H1 (cell line): ENCODE results near the gene SPAG16. TPM values are rescaled to one million over a fixed set of nuclear protein-coding genes. Genes with fewer than 3 reads are reported as not detected.

Source experiments
- CTCF ChIA-PET: fragments of 300-600 bp; sonication (Branson Sonifier 250); formaldehyde crosslinking; loops from one replicate; lab custom pipeline; 2021; ENCODE audit not compliant: partially characterized antibody; lab: Charles Lee
- POLR2A ChIA-PET: fragments of 300-600 bp; sonication (Branson Sonifier 250); formaldehyde crosslinking; loops from one replicate; lab custom pipeline; 2021; ENCODE audit warnings: inconsistent platforms; ENCODE audit not compliant: partially characterized antibody; lab: Charles Lee
- DNase-seq, 2 experiments: peaks; one replicate each; pipeline versions ENCODE4 v3.0.0 to v3.0.0-alpha.2; 2010 to 2022; ENCODE audit warnings: low spot score in 2 of 2, low read depth in 1 of 2, mixed read lengths in 1 of 2
- FAIRE-seq: peaks from 2 replicates; lab custom pipeline; 2011; peaks lifted over from hg19 to GRCh38; lab: Jason Lieb, UNC
- H2AFZ ChIP-seq: 2 replicates; pipeline ENCODE4 v1.8.1; 2012; ENCODE audit warnings: low read length, inconsistent platforms
- H2AK5ac ChIP-seq: 2 replicates; pipeline ENCODE4 v1.6.1; 2013; ENCODE audit warnings: low read depth, low read length
- H2BK120ac ChIP-seq: replicated peaks from 2 replicates; pipeline ENCODE3; 2013; ENCODE audit warnings: low read depth, low read length, inconsistent platforms
- H2BK12ac ChIP-seq: 2 replicates; pipeline ENCODE4 v1.6.1; 2013; ENCODE audit warnings: low read depth, low read length
- H2BK15ac ChIP-seq: 2 replicates; pipeline ENCODE4 v1.6.1; 2013; ENCODE audit warnings: low read length
- H2BK20ac ChIP-seq: 2 replicates; pipeline ENCODE4 v1.6.1; 2013; ENCODE audit warnings: low read length
- H2BK5ac ChIP-seq: 2 replicates; pipeline ENCODE4 v1.6.1; 2013; ENCODE audit warnings: low read depth, low read length
- H3K14ac ChIP-seq: 2 replicates; pipeline ENCODE4 v1.6.1; 2013; ENCODE audit warnings: inconsistent platforms; ENCODE audit not compliant: insufficient read length
- H3K18ac ChIP-seq: 2 replicates; pipeline ENCODE4 v1.6.1; 2013; ENCODE audit warnings: low read length; ENCODE audit errors: extremely low read depth
- H3K23ac ChIP-seq: 2 replicates; pipeline ENCODE4 v1.6.1; 2013; ENCODE audit warnings: inconsistent platforms; ENCODE audit not compliant: insufficient read length
- H3K23me2 ChIP-seq: 2 replicates; pipeline ENCODE4 v1.6.1; 2013; ENCODE audit warnings: low read depth, low read length
- H3K27ac ChIP-seq: 2 replicates; pipeline ENCODE4 v1.6.1; 2011; ENCODE audit warnings: low read depth, low read length, inconsistent platforms
- H3K27me3 ChIP-seq, 4 experiments: replicated peaks in 1 of 4; 1 replicate in 1 of 4; 2 replicates in 3 of 4; pipeline versions ENCODE4 v1.6.1 to v1.8.1; 2011 to 2013; ENCODE audit warnings: low read length in 3 of 4, mild to moderate bottlenecking in 3 of 4, inconsistent platforms in 2 of 4, mixed read lengths in 2 of 4, moderate library complexity in 1 of 4; ENCODE audit not compliant: control insufficient read depth in 3 of 4, insufficient read depth in 3 of 4; ENCODE audit errors: extremely low read depth in 1 of 4
- H3K36me3 ChIP-seq, 4 experiments: 2 replicates each; pipeline versions ENCODE4 v1.6.1 to v1.8.1; 2011 to 2013; ENCODE audit warnings: mild to moderate bottlenecking in 4 of 4, low read length in 3 of 4, moderate library complexity in 2 of 4, control low read depth in 1 of 4, inconsistent platforms in 1 of 4; ENCODE audit not compliant: insufficient read depth in 4 of 4, control insufficient read depth in 2 of 4
- H3K4ac ChIP-seq: replicated peaks from 2 replicates; pipeline ENCODE3; 2013; ENCODE audit warnings: low read length, low read depth, mixed read lengths, inconsistent platforms; ENCODE audit not compliant: insufficient read length
- H3K4me1 ChIP-seq, 4 experiments: replicated peaks in 1 of 4; 1 replicate in 1 of 4; 2 replicates in 3 of 4; pipeline versions ENCODE4 v1.6.1 to v1.8.1; 2011 to 2013; ENCODE audit warnings: low read length in 3 of 4, inconsistent platforms in 2 of 4, mixed read lengths in 1 of 4; ENCODE audit not compliant: insufficient read depth in 4 of 4, control insufficient read depth in 3 of 4
- H3K4me2 ChIP-seq, 2 experiments: 2 replicates each; pipeline versions ENCODE4 v1.6.1 to v1.8.1; 2011 to 2013; ENCODE audit warnings: low read depth in 2 of 2, low read length in 2 of 2, control low read depth in 1 of 2, inconsistent platforms in 1 of 2, mild to moderate bottlenecking in 1 of 2; ENCODE audit not compliant: insufficient read depth in 1 of 2
- H3K4me3 ChIP-seq, 4 experiments: fragments of 200-600, 300-600 bp in 1 of 4; sonication (generic), shearing (Covaris generic), sonication (Bioruptor Twin) in 1 of 4; 2 replicates each; pipeline versions ENCODE4 v1.5.1 to v1.8.1; 2011 to 2016; ENCODE audit warnings: low read length in 4 of 4, low read depth in 3 of 4, control low read depth in 2 of 4, inconsistent platforms in 2 of 4, mild to moderate bottlenecking in 2 of 4, mixed read lengths in 1 of 4, moderate library complexity in 1 of 4; ENCODE audit not compliant: insufficient read depth in 2 of 4; ENCODE audit errors: extremely low read depth in 1 of 4
- H3K56ac ChIP-seq: replicated peaks from 2 replicates; pipeline ENCODE3; 2013; ENCODE audit warnings: low read depth, mild to moderate bottlenecking, mixed read lengths, low read length, inconsistent platforms; ENCODE audit not compliant: insufficient read length
- H3K79me1 ChIP-seq: 2 replicates; pipeline ENCODE4 v1.6.1; 2013; ENCODE audit warnings: low read depth, low read length, control low read depth
- H3K79me2 ChIP-seq, 2 experiments: 2 replicates each; pipeline versions ENCODE4 v1.6.1 to v1.8.1; 2012 to 2013; ENCODE audit warnings: low read length in 2 of 2, mild to moderate bottlenecking in 2 of 2, inconsistent platforms in 1 of 2; ENCODE audit not compliant: insufficient read depth in 2 of 2, control insufficient read depth in 1 of 2
- H3K9ac ChIP-seq, 4 experiments: replicated peaks in 1 of 4; 1 replicate in 1 of 4; 2 replicates in 3 of 4; pipeline versions ENCODE4 v1.6.1 to v1.8.1; 2011 to 2013; ENCODE audit warnings: low read depth in 3 of 4, low read length in 3 of 4, control low read depth in 2 of 4, mild to moderate bottlenecking in 2 of 4, moderate library complexity in 2 of 4, inconsistent platforms in 1 of 4; ENCODE audit errors: extremely low read depth in 1 of 4
- H3K9me3 ChIP-seq, 2 experiments: 2 replicates each; pipeline versions ENCODE4 v1.6.1 to v1.8.1; 2012 to 2013; ENCODE audit warnings: mild to moderate bottlenecking in 2 of 2, moderate library complexity in 2 of 2, control low read depth in 1 of 2, inconsistent platforms in 1 of 2, low read depth in 1 of 2, low read length in 1 of 2, mixed read lengths in 1 of 2; ENCODE audit not compliant: insufficient read depth in 2 of 2
- H4K20me1 ChIP-seq, 2 experiments: replicated peaks in 1 of 2; 2 replicates each; pipeline versions ENCODE3 to v1.8.1; 2011 to 2013; ENCODE audit warnings: inconsistent platforms in 2 of 2, low read length in 2 of 2, mild to moderate bottlenecking in 1 of 2; ENCODE audit not compliant: insufficient read depth in 2 of 2, control insufficient read depth in 1 of 2
- H4K5ac ChIP-seq: 2 replicates; pipeline ENCODE4 v1.6.1; 2013; ENCODE audit warnings: low read length, low read depth, mixed read lengths, inconsistent platforms; ENCODE audit not compliant: insufficient read length
- H4K8ac ChIP-seq: 2 replicates; pipeline ENCODE4 v1.8.0; 2013; ENCODE audit warnings: mild to moderate bottlenecking, moderate library complexity, low read length, inconsistent platforms; ENCODE audit not compliant: insufficient read depth; ENCODE audit errors: extremely low read depth
- H4K91ac ChIP-seq: replicated peaks from 2 replicates; pipeline ENCODE3; 2013; ENCODE audit warnings: low read length, mixed read lengths, inconsistent platforms; ENCODE audit not compliant: insufficient read length
- ATF2 ChIP-seq: IDR thresholded peaks from 2 replicates; pipeline ENCODE4 v1.6.1; 2012; ENCODE audit warnings: low read length, inconsistent platforms
- BCL11A ChIP-seq, 2 experiments: IDR thresholded peaks; one replicate each; pipeline ENCODE4 v1.6.1; 2011; ENCODE audit warnings: low read depth in 2 of 2, low read length in 2 of 2, mild to moderate bottlenecking in 2 of 2
- CTBP2 ChIP-seq: IDR thresholded peaks from 2 replicates; pipeline ENCODE4 v1.7.0; 2011; ENCODE audit warnings: borderline replicate concordance, mild to moderate bottlenecking, moderate library complexity, mixed read lengths, low read length; ENCODE audit not compliant: insufficient read depth, insufficient read length
- CTCF ChIP-seq, 3 experiments: IDR thresholded peaks; 1 replicate in 2 of 3; 2 replicates in 1 of 3; pipeline versions ENCODE4 v1.5.1 to v1.6.1; 2011; ENCODE audit warnings: low read length in 3 of 3, mild to moderate bottlenecking in 3 of 3, inconsistent platforms in 2 of 3, low read depth in 1 of 3, moderate library complexity in 1 of 3; ENCODE audit not compliant: insufficient read depth in 1 of 3; ENCODE audit errors: control extremely low read depth in 1 of 3
- EGR1 ChIP-seq: IDR thresholded peaks from 2 replicates; pipeline ENCODE4 v1.6.1; 2011; ENCODE audit warnings: low read depth, low read length, borderline replicate concordance
- HDAC6 ChIP-seq: IDR thresholded peaks from one replicate; pipeline ENCODE4 v1.7.1; 2012; ENCODE audit warnings: low read depth, mild to moderate bottlenecking, inconsistent platforms, low read length, moderate library complexity
- MAFK ChIP-seq: IDR thresholded peaks from 2 replicates; pipeline ENCODE4 v1.6.1; 2012; ENCODE audit warnings: low read depth, mild to moderate bottlenecking, improper control_type of control experiment, low read length
- RXRA ChIP-seq: IDR thresholded peaks from 2 replicates; pipeline ENCODE4 v1.6.1; 2011; ENCODE audit warnings: low read depth, mild to moderate bottlenecking, low read length, moderate library complexity; ENCODE audit not compliant: insufficient read depth
- TAF1 ChIP-seq: IDR thresholded peaks from 2 replicates; pipeline ENCODE4 v1.6.1; 2011; ENCODE audit warnings: mild to moderate bottlenecking, low read depth, low read length
- TCF12 ChIP-seq: IDR thresholded peaks from 2 replicates; pipeline ENCODE4 v1.6.1; 2011; ENCODE audit warnings: low read depth, mild to moderate bottlenecking, low read length
- whole genome bisulfite sequencing, 2 experiments: shearing (Covaris generic) in 1 of 2; methylation state at CpG; one replicate each; pipeline versions ENCODE4 v1.1.6 to v1.1.7; 2013 to 2015; ENCODE audit warnings: low lambda C conversion rate in 2 of 2, mixed read lengths in 2 of 2, inconsistent platforms in 1 of 2, low coverage in 1 of 2, missing lambda C conversion rate in 1 of 2; ENCODE audit not compliant: insufficient replicate concordance in 2 of 2, insufficient coverage in 1 of 2, insufficient read length in 1 of 2; ENCODE audit errors: extremely low coverage in 1 of 2, missing lambda C conversion rate in 1 of 2; 5-methylcytosine and 5-hydroxymethylcytosine counted together
- polyA plus RNA-seq, 7 experiments: library from polyadenylated mRNA; depleted of rRNA in 3 of 7; stranded (reverse) in 5 of 7; unstranded in 2 of 7; fragments of >200 nt in 5 of 7; fragments of 200-250 nt in 2 of 7; gene quantifications; 1 replicate in 5 of 7; 2 replicates in 1 of 7; 4 replicates in 1 of 7; pipeline versions ENCODE4 v1.2.1 to v1.2.3, GENCODE V29; 2011 to 2013; ENCODE audit warnings: missing spikeins in 2 of 7, mixed read lengths in 2 of 7
- total RNA-seq: library from RNA; stranded (reverse); fragmentation: NEBNext Ultra II Directional; extraction: Animal tissue kit (Norgen Biotek cat#: 25700); gene quantifications from 2 replicates; pipeline ENCODE4 v1.2.1, GENCODE V29; 2021

Gene SPAG16
- total and polyA plus RNA-seq, 2 of the 8 experiments (the other 6 are each of a cell fraction or from before 2014, with no cell fraction given): 6.0 to 14.9 TPM

DNA sequence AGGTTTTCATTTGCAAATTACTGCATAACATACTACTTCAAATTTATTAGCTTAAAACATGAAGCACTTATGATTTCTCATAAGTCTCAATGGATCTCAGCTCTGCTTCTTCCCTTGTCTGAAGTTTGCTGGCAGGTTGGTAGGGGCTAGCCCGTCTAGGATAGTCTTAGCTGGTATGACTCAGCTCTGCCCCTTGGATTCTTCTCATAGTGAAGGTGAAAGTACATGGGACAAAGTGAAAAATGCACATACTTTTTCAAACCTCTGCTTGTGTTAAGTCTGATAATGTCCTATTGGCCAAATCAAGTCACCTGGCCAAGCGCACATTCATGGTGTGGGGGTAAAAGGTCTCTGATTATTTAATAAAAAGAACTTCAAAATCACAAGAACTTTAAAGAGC, 941.8 kb downstream of the SPAG16 start:
- H3K27me3 ChIP-seq: no peaks in the 10 kb centered on the region
- no peak overlapping the region for H2BK120ac ChIP-seq
- H3K4me1 ChIP-seq: no peaks in the 10 kb centered on the region
- POLR2A ChIA-PET: no interaction called here
- no peak overlapping the region for H2BK5ac ChIP-seq
- H2AK5ac ChIP-seq: no peak overlapping the region
- no peak overlapping the region for H3K4me3 ChIP-seq
- no peak overlapping the region for H3K14ac ChIP-seq
- H4K8ac ChIP-seq: no peak overlapping the region
- H2BK12ac ChIP-seq: no peak overlapping the region
- H3K4ac ChIP-seq: no peak overlapping the region
- CTCF ChIA-PET: interaction anchor here (1.5 kb wide), 1 partner anchor 14 kb away, joined by 5 read pairs; no protein-coding TSS in a partner anchor
- H2AFZ ChIP-seq: 0 out of 2 replicates have a peak overlapping the region, but pooled peaks have one; percentile 59
- 90% methylated on average over 2 of the region's 2 CpGs; no CpG with 5 or more reads in 1 of the 2 experiments for WGBS, 2 experiments
- no peaks in the 10 kb centered on the region for H3K36me3 ChIP-seq
- H3K9ac ChIP-seq: no peak overlapping the region
- no peak overlapping the region for H4K5ac ChIP-seq
- H3K23ac ChIP-seq: no peak overlapping the region
- no peak overlapping the region for H3K56ac ChIP-seq
- DNase-seq (no peak), FAIRE-seq (no peak)
- H3K27ac ChIP-seq: no peak overlapping the region
- H3K79me2 ChIP-seq: no peaks in the 10 kb centered on the region
- H3K79me1 ChIP-seq: no peaks in the 10 kb centered on the region
- no peak overlapping the region for H2BK15ac ChIP-seq
- H2BK20ac ChIP-seq: no peak overlapping the region
- no peaks in the 10 kb centered on the region for H3K9me3 ChIP-seq
- no peaks in the 10 kb centered on the region for H3K23me2 ChIP-seq
- no peak overlapping the region for H3K4me2 ChIP-seq
- no peak overlapping the region for H4K91ac ChIP-seq
- H3K18ac ChIP-seq: no peak overlapping the region
- H4K20me1 ChIP-seq: no peaks in the 10 kb centered on the region
- TF ChIP-seq CTCF (IDR thresholded peaks at IDR 0.05; ENCODE audit: control extremely low read depth in 1 of 3, insufficient read depth in 1 of 3, low read depth in 1 of 3, low read length in 3 of 3) (no peak), TCF12 (no peak), TAF1 (no peak), BCL11A (IDR thresholded peaks at IDR 0.05; ENCODE audit: low read depth in 2 of 2, low read length in 2 of 2) (no peak), CTBP2 (no peak), HDAC6 (no peak), EGR1 (no peak), RXRA (no peak), MAFK (no peak), ATF2 (no peak)
